Mesenchymal stem cell (in vitro differentiated cells and primary cell): Measurements from ENCODE around the gene NHLRC4.

Experiments
- DNase-seq: peaks from one replicate; pipeline ENCODE4 v3.0.0-alpha.2; 2013
- H2AFZ ChIP-seq: one replicate; pipeline ENCODE4 v1.6.1; 2013; ENCODE audit warnings: low read depth, mild to moderate bottlenecking, control low read depth, inconsistent platforms, low read length, moderate library complexity
- H2AK5ac ChIP-seq: 2 replicates; pipeline ENCODE4 v1.6.1; 2013; ENCODE audit warnings: low read length, moderate library complexity, mild to moderate bottlenecking, inconsistent platforms; ENCODE audit not compliant: severe bottlenecking
- H2BK120ac ChIP-seq: one replicate; pipeline ENCODE4 v1.6.1; 2013; ENCODE audit warnings: low read depth, mild to moderate bottlenecking, inconsistent platforms, low read length, moderate library complexity
- H2BK12ac ChIP-seq, 2 experiments: one replicate each; pipeline ENCODE4 v1.6.1; 2013; ENCODE audit warnings: inconsistent platforms in 2 of 2, low read length in 2 of 2, mild to moderate bottlenecking in 2 of 2, moderate library complexity in 2 of 2, control low read depth in 1 of 2
- H2BK15ac ChIP-seq: one replicate; pipeline ENCODE4 v1.6.1; 2013; ENCODE audit warnings: mild to moderate bottlenecking, low read depth, inconsistent platforms; ENCODE audit not compliant: poor library complexity, severe bottlenecking
- H2BK5ac ChIP-seq: 2 replicates; pipeline ENCODE4 v1.6.1; 2013; ENCODE audit warnings: low read depth, mild to moderate bottlenecking, low read length, control low read depth, inconsistent platforms; ENCODE audit not compliant: poor library complexity, severe bottlenecking
- H3K14ac ChIP-seq, 2 experiments: one replicate each; pipeline ENCODE4 v1.6.1; 2013; ENCODE audit warnings: inconsistent platforms in 2 of 2, low read length in 2 of 2, control low read depth in 1 of 2, mild to moderate bottlenecking in 1 of 2, moderate library complexity in 1 of 2
- H3K18ac ChIP-seq, 2 experiments: one replicate each; pipeline ENCODE4 v1.6.1; 2013; ENCODE audit warnings: inconsistent platforms in 2 of 2, low read length in 2 of 2, control low read depth in 1 of 2, low read depth in 1 of 2, mild to moderate bottlenecking in 1 of 2
- H3K23ac ChIP-seq, 2 experiments: one replicate each; pipeline ENCODE4 v1.6.1; 2013; ENCODE audit warnings: inconsistent platforms in 2 of 2, low read length in 2 of 2, mild to moderate bottlenecking in 2 of 2, moderate library complexity in 2 of 2, control low read depth in 1 of 2
- H3K27ac ChIP-seq: 2 replicates; pipeline ENCODE4 v1.5.1; 2013; ENCODE audit warnings: mild to moderate bottlenecking, moderate library complexity, low read length, control low read depth, inconsistent platforms; ENCODE audit not compliant: poor library complexity, severe bottlenecking
- H3K27me3 ChIP-seq, 2 experiments: 2 replicates each; pipeline versions ENCODE4 v1.6.1 to v1.7.0; 2013; ENCODE audit warnings: low read length in 2 of 2, mild to moderate bottlenecking in 2 of 2, moderate library complexity in 2 of 2, control low read depth in 1 of 2, inconsistent platforms in 1 of 2; ENCODE audit not compliant: control insufficient read depth in 1 of 2, insufficient read depth in 1 of 2
- H3K36me3 ChIP-seq, 2 experiments: 2 replicates each; pipeline versions ENCODE4 v1.6.1 to v1.7.0; 2013; ENCODE audit warnings: low read length in 2 of 2, control low read depth in 1 of 2, inconsistent platforms in 1 of 2, low read depth in 1 of 2, mild to moderate bottlenecking in 1 of 2; ENCODE audit not compliant: insufficient read depth in 2 of 2, control insufficient read depth in 1 of 2
- H3K4ac ChIP-seq, 2 experiments: one replicate each; pipeline ENCODE4 v1.6.1; 2013; ENCODE audit warnings: inconsistent platforms in 2 of 2, low read length in 2 of 2, mild to moderate bottlenecking in 2 of 2, moderate library complexity in 2 of 2, control low read depth in 1 of 2, low read depth in 1 of 2
- H3K4me1 ChIP-seq: 2 replicates; pipeline ENCODE4 v1.6.1; 2013; ENCODE audit warnings: low read depth, low read length, control low read depth; ENCODE audit not compliant: control insufficient read depth, insufficient read depth
- H3K4me2 ChIP-seq: 2 replicates; pipeline ENCODE4 v1.6.1; 2013; ENCODE audit warnings: low read length, mild to moderate bottlenecking, inconsistent platforms; ENCODE audit not compliant: poor library complexity, severe bottlenecking
- H3K4me3 ChIP-seq, 2 experiments: 2 replicates each; pipeline versions ENCODE4 v1.5.1 to v1.7.0; 2013; ENCODE audit warnings: low read length in 2 of 2, mild to moderate bottlenecking in 2 of 2, control low read depth in 1 of 2, low read depth in 1 of 2; ENCODE audit not compliant: insufficient read depth in 1 of 2
- H3K79me1 ChIP-seq: replicated peaks from 2 replicates; pipeline ENCODE4 v1.6.1; 2013; ENCODE audit warnings: mild to moderate bottlenecking, control low read depth, low read length, inconsistent platforms; ENCODE audit not compliant: poor library complexity, severe bottlenecking
- H3K9ac ChIP-seq: 2 replicates; pipeline ENCODE4 v1.7.0; 2013; ENCODE audit warnings: mild to moderate bottlenecking, low read length, moderate library complexity
- H3K9me3 ChIP-seq: 2 replicates; pipeline ENCODE4 v1.7.0; 2013; ENCODE audit warnings: mild to moderate bottlenecking, low read length; ENCODE audit not compliant: control insufficient read depth
- H4K8ac ChIP-seq: one replicate; pipeline ENCODE4 v1.6.1; 2013; ENCODE audit warnings: inconsistent platforms, mild to moderate bottlenecking, low read length, moderate library complexity
- H4K91ac ChIP-seq: one replicate; pipeline ENCODE4 v1.6.1; 2013; ENCODE audit warnings: mild to moderate bottlenecking, low read length, inconsistent platforms
- WGBS: methylation state at CpG from one replicate; pipeline ENCODE4 v1.1.7; 2013; ENCODE audit warnings: mixed read lengths; 5-methylcytosine and 5-hydroxymethylcytosine counted together

NHLRC4 gene

DNA sequence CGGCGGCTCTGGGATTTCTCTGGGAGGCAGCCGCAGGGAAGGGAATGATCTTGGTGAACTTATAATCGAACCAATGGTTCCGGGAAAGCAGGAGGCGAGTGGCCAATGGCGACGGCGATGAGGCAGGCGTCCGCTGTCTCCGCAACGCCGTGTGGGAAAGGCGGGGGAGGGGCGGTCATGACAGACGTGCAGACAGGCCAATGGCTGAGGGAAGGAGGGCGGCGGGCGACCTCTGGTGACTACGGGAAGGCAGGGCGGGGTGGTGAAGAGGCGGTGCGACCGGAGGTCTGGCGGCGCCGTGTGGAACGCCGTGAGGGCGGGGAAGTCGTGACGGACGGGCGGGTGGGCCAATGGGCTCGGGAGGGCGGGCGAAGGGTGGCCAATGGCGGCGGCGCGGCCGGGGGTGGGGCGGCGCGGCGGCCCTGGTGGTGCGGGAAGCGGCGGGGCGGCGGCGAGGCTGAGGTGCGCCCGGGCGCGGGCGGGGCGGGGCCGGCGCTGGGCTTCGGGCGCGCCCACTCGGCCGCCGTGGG lies 22.9 kb downstream of the NHLRC4 start, which contains the start of gene RAB40C:
RAB40C (plus strand) TSS at position 409 of the 530 bp plus-strand sequence. CDS start 226 bp downstream, outside the sequence.
- Histone ChIP-seq H3K9me3 (no peaks in the 10 kb centered on the region), H2BK12ac (peak within 1 kb of the TSS; percentile 52 to 89), H3K9ac (peak within 1 kb of the TSS; percentile 95), H3K36me3 (peaks cover 0 to 16% of the 10 kb centered on the region in 2 experiments), H2AFZ (peak within 1 kb of the TSS; percentile 91), H2BK120ac (peak within 1 kb of the TSS; percentile 90), H2AK5ac (no peak within 1 kb of the TSS), H3K79me1 (peaks cover 34% of the 10 kb centered on the region), H3K27me3 (no peaks in the 10 kb centered on the region), H2BK15ac (peak within 1 kb of the TSS; percentile 90), H4K8ac (peak within 1 kb of the TSS; percentile 98), H4K91ac (peak within 1 kb of the TSS; percentile 92), H2BK5ac (peak within 1 kb of the TSS; percentile 95), H3K23ac (peak within 1 kb of the TSS in 1 of 2 experiments; percentile 81), H3K4me3 (peak within 1 kb of the TSS; percentile 89 to 97), H3K18ac (peak within 1 kb of the TSS; percentile 96 to 100), H3K4me2 (peak within 1 kb of the TSS; percentile 95), H3K27ac (peak within 1 kb of the TSS; percentile 91), H3K4ac (peak within 1 kb of the TSS; percentile 64 to 88), H3K4me1 (peaks cover 59% of the 10 kb centered on the region), H3K14ac (peak within 1 kb of the TSS in 1 of 2 experiments; percentile 98)
- under 1% methylated on average over 16 of the region's 67 CpGs for WGBS
- peak; percentile 97 for DNase-seq

DNA sequence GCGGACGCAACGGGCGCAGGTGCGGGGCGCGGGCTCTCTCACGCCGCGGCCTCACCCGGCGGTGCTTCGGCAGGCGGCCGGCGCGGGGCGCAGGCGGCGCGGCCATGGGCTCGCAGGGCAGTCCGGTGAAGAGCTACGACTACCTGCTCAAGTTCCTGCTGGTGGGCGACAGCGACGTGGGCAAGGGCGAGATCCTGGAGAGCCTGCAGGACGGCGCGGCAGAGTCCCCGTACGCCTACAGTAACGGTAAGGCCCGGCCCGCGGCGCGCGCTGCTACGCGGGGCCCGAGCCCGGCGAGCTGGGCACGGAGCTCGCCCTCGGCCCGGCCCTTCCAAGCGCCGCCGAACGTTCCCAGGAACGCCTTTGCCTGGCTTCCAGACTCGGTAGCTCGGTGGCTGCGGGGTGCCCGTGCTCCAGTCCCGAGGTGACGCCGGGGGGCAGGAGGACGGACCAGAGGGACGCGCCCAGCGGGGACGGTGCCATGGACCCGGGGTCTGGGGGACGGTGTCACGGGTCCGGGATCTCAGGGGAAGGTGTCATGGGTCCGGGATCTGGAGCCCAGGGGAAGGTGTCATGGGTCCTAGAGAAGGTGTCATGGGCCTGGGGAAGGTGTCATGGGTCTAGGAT lies 23.5 kb downstream of the NHLRC4 start:
- H4K8ac ChIP-seq = peak overlapping the region; percentile 14
- peak overlapping the region; percentile 28 for H4K91ac ChIP-seq
- H3K23ac ChIP-seq = peak overlapping the region in 1 of 2 experiments; percentile 81
- H3K4me2 ChIP-seq = peak overlapping the region; percentile 95
- DNase-seq = peak; percentile 60
- H2BK12ac ChIP-seq = peak overlapping the region in 1 of 2 experiments; percentile 57
- no peak overlapping the region for H2BK5ac ChIP-seq
- H3K4me1 ChIP-seq = peaks cover 57% of the 10 kb centered on the region
- no peak overlapping the region for H2BK120ac ChIP-seq
- H3K4ac ChIP-seq = peak overlapping the region; percentile 15 to 75
- H2BK15ac ChIP-seq = peak overlapping the region; percentile 38
- H3K36me3 ChIP-seq = peaks cover 0 to 16% of the 10 kb centered on the region in 2 experiments
- peak overlapping the region; percentile 84 to 97 for H3K4me3 ChIP-seq
- no peaks in the 10 kb centered on the region for H3K27me3 ChIP-seq
- peak overlapping the region; percentile 29 for H2AFZ ChIP-seq
- H3K18ac ChIP-seq = peak overlapping the region; percentile 65 to 89
- 1% methylated on average over 49 of the region's 71 CpGs for WGBS
- H3K27ac ChIP-seq = no peak overlapping the region
- no peak overlapping the region for H2AK5ac ChIP-seq
- H3K14ac ChIP-seq = peak overlapping the region in 1 of 2 experiments; percentile 94
- peaks cover 38% of the 10 kb centered on the region for H3K79me1 ChIP-seq
- H3K9ac ChIP-seq = peak overlapping the region; percentile 92
- no peaks in the 10 kb centered on the region for H3K9me3 ChIP-seq

DNA sequence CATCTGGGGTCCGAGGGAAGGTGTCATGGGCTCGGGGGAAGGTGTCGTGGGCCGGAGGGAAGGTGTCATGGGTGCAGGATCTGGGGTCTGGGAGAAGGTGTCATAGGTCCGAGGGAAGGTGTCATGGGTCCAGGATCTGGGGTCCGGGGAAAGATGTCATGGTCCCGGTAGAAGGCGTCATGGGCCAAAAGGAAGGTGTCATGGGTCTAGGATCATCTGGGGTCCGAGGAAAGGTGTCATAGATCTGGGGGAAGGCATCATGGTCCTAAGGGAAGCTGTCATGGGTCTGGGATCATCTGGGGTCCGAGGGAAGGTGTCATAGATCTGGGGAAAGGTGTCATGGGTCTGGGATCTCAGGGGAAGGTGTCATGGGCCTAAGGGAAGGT lies 24.0 kb downstream of the NHLRC4 start:
- Histone ChIP-seq H3K4me3 (peak overlapping the region; percentile 84 to 97), H2AFZ (no peak overlapping the region), H3K4me1 (peaks cover 53% of the 10 kb centered on the region), H2BK5ac (no peak overlapping the region), H3K4ac (no peak overlapping the region), H2AK5ac (no peak overlapping the region), H3K4me2 (peak overlapping the region; percentile 95), H4K8ac (no peak overlapping the region), H3K14ac (peak overlapping the region in 1 of 2 experiments; percentile 94), H4K91ac (no peak overlapping the region), H2BK15ac (no peak overlapping the region), H2BK12ac (no peak overlapping the region), H2BK120ac (no peak overlapping the region), H3K9me3 (no peaks in the 10 kb centered on the region), H3K36me3 (peaks cover 0 to 16% of the 10 kb centered on the region in 2 experiments), H3K23ac (no peak overlapping the region), H3K79me1 (peaks cover 39% of the 10 kb centered on the region), H3K27ac (no peak overlapping the region), H3K18ac (no peak overlapping the region), H3K27me3 (no peaks in the 10 kb centered on the region), H3K9ac (peak overlapping the region; percentile 92)
- DNase-seq = no peak
- WGBS = 83% methylated on average over 10 of the region's 10 CpGs

DNA sequence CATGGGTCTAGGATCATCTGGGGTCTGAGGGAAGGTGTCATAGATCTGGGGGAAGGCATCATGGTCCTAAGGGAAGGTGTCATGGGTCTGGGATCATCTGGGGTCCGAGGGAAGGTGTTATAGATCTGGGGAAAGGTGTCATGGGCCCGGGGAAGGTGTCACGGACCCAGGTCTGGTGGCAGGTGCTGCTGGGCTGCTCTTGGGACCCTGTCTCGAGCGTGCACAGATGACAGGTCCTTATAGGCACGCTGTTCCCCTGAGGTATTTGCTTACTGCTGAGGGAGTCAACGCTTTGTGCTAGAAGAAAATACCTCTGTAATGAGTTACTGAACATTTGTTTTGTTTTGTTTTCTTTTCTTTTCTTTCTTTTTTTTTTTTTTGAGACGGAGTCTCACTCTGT lies 24.4 kb downstream of the NHLRC4 start:
- WGBS = 92% methylated on average over 5 of the region's 8 CpGs

More for the DNA sequence above, 24.4 kb downstream of the NHLRC4 start:
- Histone ChIP-seq H3K23ac (no peak overlapping the region), H3K4ac (no peak overlapping the region), H2AK5ac (no peak overlapping the region), H2AFZ (no peak overlapping the region), H3K4me2 (no peak overlapping the region), H2BK5ac (no peak overlapping the region), H2BK12ac (no peak overlapping the region), H3K14ac (no peak overlapping the region), H3K27ac (no peak overlapping the region), H4K8ac (no peak overlapping the region), H3K79me1 (peaks cover 43% of the 10 kb centered on the region), H4K91ac (no peak overlapping the region), H3K27me3 (no peaks in the 10 kb centered on the region), H3K36me3 (peaks cover 0 to 20% of the 10 kb centered on the region in 2 experiments), H2BK15ac (no peak overlapping the region), H3K4me3 (peak overlapping the region in 1 of 2 experiments; percentile 97), H3K9me3 (no peaks in the 10 kb centered on the region), H3K9ac (peak overlapping the region; percentile 92), H3K4me1 (peaks cover 56% of the 10 kb centered on the region), H2BK120ac (no peak overlapping the region), H3K18ac (no peak overlapping the region)
- DNase-seq = no peak
